ENCODE measurements around the gene GABBR2. TPM values are rescaled to one million over a fixed set of nuclear protein-coding genes. Genes with fewer than 3 reads are reported as not detected.

The GABBR2 gene
- total RNA-seq, 1 experiment from 2014 or later: 6.3 TPM

DNA sequence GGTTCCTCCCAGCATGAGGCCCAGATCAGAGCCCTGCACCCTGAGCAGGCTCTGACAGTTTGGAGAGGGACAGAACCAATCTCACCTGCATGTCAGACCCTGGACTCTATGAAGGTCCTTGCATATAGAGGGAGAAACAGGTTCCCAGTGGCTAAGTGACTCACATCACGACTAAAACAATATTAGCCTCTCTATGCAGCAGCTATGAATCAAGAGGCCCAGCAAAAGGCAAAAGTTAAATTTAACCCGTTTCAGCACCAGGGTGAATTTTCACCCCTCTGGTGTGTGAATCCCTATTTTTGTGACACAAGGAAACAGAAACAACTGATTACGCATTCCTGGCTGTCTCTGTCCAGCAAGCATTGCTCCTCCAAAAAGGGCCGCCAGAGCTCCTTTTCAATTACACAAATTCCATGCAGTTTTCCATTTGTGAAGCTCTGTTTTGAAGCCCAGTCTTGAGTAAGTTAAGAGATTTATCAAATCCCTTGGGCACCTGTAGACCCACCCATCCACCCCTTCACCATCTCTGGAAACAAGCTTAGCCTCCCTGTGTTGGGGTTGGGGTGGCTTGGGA is 136.6 kb downstream of the GABBR2 start:
- H3K36me3 ChIP-seq (ENCODE audit: control insufficient read depth, insufficient read depth, low read length): no peaks in the 10 kb centered on the region
- TF ChIP-seq CTCF (IDR thresholded peaks at IDR 0.05) (no peak), REST (IDR thresholded peaks at IDR 0.05; ENCODE audit: insufficient read depth in 1 of 2, low read depth in 2 of 2, low read length in 1 of 2) (no peak), SIN3A (IDR thresholded peaks at IDR 0.05; ENCODE audit: borderline replicate concordance, insufficient read depth, low read depth, low read length) (no peak), TCF7L2 (IDR thresholded peaks at IDR 0.05; ENCODE audit: low read depth, low read length) (no peak), POLR2AphosphoS5 (IDR thresholded peaks at IDR 0.05; ENCODE audit: low read depth, low read length) (no peak)
- H3K27ac ChIP-seq (ENCODE audit: low read length): no peak overlapping the region
- intact Hi-C loops (cut with micrococcal nuclease; ENCODE audit: unreplicated experiment): no loop called here
- ATAC-seq: no peak
- no TSS peak for BruUV-seq (replicated peaks)
- in situ Hi-C loops (cut with HindIII; ENCODE audit: low pct_unique_long_range_greater_than_20kb, low sequenced_read_pairs): no loop called here
- H3K27me3 ChIP-seq (ENCODE audit: control insufficient read depth, insufficient read depth, low read length): no peaks in the 10 kb centered on the region
- H3K4me1 ChIP-seq (ENCODE audit: control insufficient read depth, insufficient read depth, low read length): no peaks in the 10 kb centered on the region
- POLR2A ChIA-PET: interaction anchor here (0.6 kb wide), 1 partner anchor 117 kb away, joined by 4 read pairs; no protein-coding TSS in a partner anchor
- CTCF ChIA-PET: no interaction called here
- H3K4me3 ChIP-seq (ENCODE audit: low read depth in 2 of 2, low read length in 2 of 2): no peak overlapping the region
- no peak for DNase-seq (ENCODE audit: low read depth, low spot score)
- no peaks in the 10 kb centered on the region for H3K9me3 ChIP-seq (ENCODE audit: control insufficient read depth, insufficient read depth, low read depth, low read length)

DNA sequence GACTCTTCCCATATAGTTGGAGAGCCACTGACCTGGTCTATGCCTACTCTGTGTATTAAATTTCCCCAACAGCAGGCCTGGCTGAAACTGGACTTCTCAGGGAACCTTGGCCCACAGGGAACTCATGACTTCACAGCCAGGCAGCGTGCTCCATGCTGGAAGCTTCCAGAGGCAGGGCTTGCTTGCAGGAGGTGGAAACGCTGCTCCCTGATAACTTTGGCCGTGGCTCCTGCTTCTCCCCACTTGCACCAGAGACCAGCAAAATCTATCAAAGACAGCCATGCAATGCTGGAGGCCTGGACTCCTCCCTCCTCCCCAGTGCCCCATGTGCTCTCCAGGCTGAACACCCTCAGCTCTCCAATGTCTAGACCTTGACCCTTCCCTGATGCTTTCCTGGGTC is 137.1 kb downstream of the GABBR2 start:
- ChIA-PET POLR2A (interaction anchor here (0.6 kb wide), 1 partner anchor 117 kb away, joined by 4 read pairs; no protein-coding TSS in a partner anchor), CTCF (no interaction called here)
- Histone ChIP-seq H3K27me3 (ENCODE audit: control insufficient read depth, insufficient read depth, low read length) (no peaks in the 10 kb centered on the region), H3K4me3 (ENCODE audit: low read depth in 2 of 2, low read length in 2 of 2) (no peak overlapping the region), H3K4me1 (ENCODE audit: control insufficient read depth, insufficient read depth, low read length) (no peaks in the 10 kb centered on the region), H3K36me3 (ENCODE audit: control insufficient read depth, insufficient read depth, low read length) (no peaks in the 10 kb centered on the region), H3K27ac (ENCODE audit: low read length) (no peak overlapping the region), H3K9me3 (ENCODE audit: control insufficient read depth, insufficient read depth, low read depth, low read length) (no peaks in the 10 kb centered on the region)
- TF ChIP-seq REST (IDR thresholded peaks at IDR 0.05; ENCODE audit: insufficient read depth in 1 of 2, low read depth in 2 of 2, low read length in 1 of 2): no peak
- no peak for TF ChIP-seq POLR2AphosphoS5 (IDR thresholded peaks at IDR 0.05; ENCODE audit: low read depth, low read length)
- TF ChIP-seq CTCF (IDR thresholded peaks at IDR 0.05): no peak
- TF ChIP-seq SIN3A (IDR thresholded peaks at IDR 0.05; ENCODE audit: borderline replicate concordance, insufficient read depth, low read depth, low read length): no peak
- no peak for TF ChIP-seq TCF7L2 (IDR thresholded peaks at IDR 0.05; ENCODE audit: low read depth, low read length)
- DNase-seq (ENCODE audit: low read depth, low spot score) (no peak), ATAC-seq (no peak)
- in situ Hi-C loops (cut with HindIII; ENCODE audit: low pct_unique_long_range_greater_than_20kb, low sequenced_read_pairs) (no loop called here), intact Hi-C loops (cut with micrococcal nuclease; ENCODE audit: unreplicated experiment) (no loop called here)
- BruUV-seq (replicated peaks): no TSS peak
